ENCODE measurements around the gene HIPK2. TPM values are rescaled to one million over a fixed set of nuclear protein-coding genes. Genes with fewer than 3 reads are reported as not detected.

HIPK2 gene
- total and polyA plus RNA-seq, 7 donors = 2.4 to 15.7 (median 7.9) TPM

- no peaks in the 10 kb centered on the region for H3K36me3 ChIP-seq
- H3K4me3 ChIP-seq = no peak overlapping the region
- no peak for TF ChIP-seq EP300 (IDR thresholded peaks at IDR 0.05)
- TF ChIP-seq CTCF (IDR thresholded peaks at IDR 0.05) = no peak
- no peak for TF ChIP-seq POLR2A (IDR thresholded peaks at IDR 0.05)
- no peak for TF ChIP-seq POLR2AphosphoS5 (IDR thresholded peaks at IDR 0.05)
- H3K4me1 ChIP-seq = peaks cover 0 to 12% (median 2%) of the 10 kb centered on the region in 4 donors
- H3K9me3 ChIP-seq = no peaks in the 10 kb centered on the region
- no peak overlapping the region for H3K27ac ChIP-seq
- peaks cover 6 to 40% (median 15%) of the 10 kb centered on the region in 3 donors for H3K27me3 ChIP-seq
- intact Hi-C loops (cut with DNase I) = no loop called here
- no peak for DNase-seq
Observed at GRCh38 chr7:139525750-139526149, 252.0 kb downstream of the HIPK2 start.

GRCh38 chr7:139525239-139525638 is 252.6 kb downstream of the HIPK2 start:
- H3K27ac ChIP-seq = no peak overlapping the region
- H3K27me3 ChIP-seq = peaks cover 6 to 40% (median 15%) of the 10 kb centered on the region in 3 donors
- H3K4me3 ChIP-seq = no peak overlapping the region
- intact Hi-C loops (cut with DNase I) = no loop called here
- TF ChIP-seq POLR2AphosphoS5 (IDR thresholded peaks at IDR 0.05) = no peak
- no peak for TF ChIP-seq CTCF (IDR thresholded peaks at IDR 0.05)
- TF ChIP-seq EP300 (IDR thresholded peaks at IDR 0.05) = no peak
- TF ChIP-seq POLR2A (IDR thresholded peaks at IDR 0.05) = no peak
- H3K9me3 ChIP-seq = no peaks in the 10 kb centered on the region
- H3K36me3 ChIP-seq = no peaks in the 10 kb centered on the region
- H3K4me1 ChIP-seq = peaks cover 0 to 12% (median 2%) of the 10 kb centered on the region in 4 donors
- DNase-seq = no peak
- WGBS, 2 donors = 90 to 92% methylated on average over 10 of the region's 10 CpGs

GRCh38 chr7:139523968-139524815 is 253.6 kb downstream of the HIPK2 start:
- 18 to 24% methylated on average over 70 of the region's 70 CpGs for WGBS, 2 donors
- H3K4me3 ChIP-seq = peak overlapping the region in 2 of 4 donors; percentile 28 to 31
- intact Hi-C loops (cut with DNase I) = no loop called here
- H3K27me3 ChIP-seq = peaks cover 6 to 40% (median 15%) of the 10 kb centered on the region in 3 donors
- H3K27ac ChIP-seq = no peak overlapping the region
- H3K4me1 ChIP-seq = peaks cover 0 to 12% (median 2%) of the 10 kb centered on the region in 4 donors
- no peaks in the 10 kb centered on the region for H3K36me3 ChIP-seq
- DNase-seq = no peak
- TF ChIP-seq EP300 (IDR thresholded peaks at IDR 0.05) (no peak), POLR2AphosphoS5 (IDR thresholded peaks at IDR 0.05) (no peak), POLR2A (IDR thresholded peaks at IDR 0.05) (no peak), CTCF (IDR thresholded peaks at IDR 0.05) (no peak)
- H3K9me3 ChIP-seq = no peaks in the 10 kb centered on the region

GRCh38 chr7:139523199-139523941 is 254.4 kb downstream of the HIPK2 start, which contains the start of gene CLEC2L:
Gene CLEC2L (plus strand): TSS chr7:139523685. CDS start chr7:139523928, 243 bp downstream.
- no peak within 1 kb of the TSS for H3K27ac ChIP-seq
- H3K4me1 ChIP-seq = peaks cover 0 to 12% (median 2%) of the 10 kb centered on the region in 4 donors
- intact Hi-C loops (cut with DNase I) = no loop called here
- H3K27me3 ChIP-seq = peaks cover 6 to 40% (median 15%) of the 10 kb centered on the region in 3 donors
- peak within 1 kb of the TSS in 3 of 4 donors; percentile 12 to 31 (median 28) for H3K4me3 ChIP-seq
- H3K9me3 ChIP-seq = no peaks in the 10 kb centered on the region
- WGBS, 2 donors = 2 to 3% methylated on average over 75 of the region's 75 CpGs
- TF ChIP-seq EP300 (IDR thresholded peaks at IDR 0.05) = no peak
- no peak for TF ChIP-seq CTCF (IDR thresholded peaks at IDR 0.05)
- no peak for TF ChIP-seq POLR2A (IDR thresholded peaks at IDR 0.05)
- no peak for TF ChIP-seq POLR2AphosphoS5 (IDR thresholded peaks at IDR 0.05)
- no peak for DNase-seq
- no peaks in the 10 kb centered on the region for H3K36me3 ChIP-seq
